GM19463 (cell line): ENCODE results near the gene ASIC4.

Source experiments
- ATAC-seq: cut with Tn5 transposase; IDR thresholded peaks from one replicate; pipeline ENCODE4 v1.9.1; 2021; ENCODE audit warnings: mild to moderate bottlenecking, moderate library complexity; ENCODE audit not compliant: unreplicated experiment

ASIC4 gene, protein sequence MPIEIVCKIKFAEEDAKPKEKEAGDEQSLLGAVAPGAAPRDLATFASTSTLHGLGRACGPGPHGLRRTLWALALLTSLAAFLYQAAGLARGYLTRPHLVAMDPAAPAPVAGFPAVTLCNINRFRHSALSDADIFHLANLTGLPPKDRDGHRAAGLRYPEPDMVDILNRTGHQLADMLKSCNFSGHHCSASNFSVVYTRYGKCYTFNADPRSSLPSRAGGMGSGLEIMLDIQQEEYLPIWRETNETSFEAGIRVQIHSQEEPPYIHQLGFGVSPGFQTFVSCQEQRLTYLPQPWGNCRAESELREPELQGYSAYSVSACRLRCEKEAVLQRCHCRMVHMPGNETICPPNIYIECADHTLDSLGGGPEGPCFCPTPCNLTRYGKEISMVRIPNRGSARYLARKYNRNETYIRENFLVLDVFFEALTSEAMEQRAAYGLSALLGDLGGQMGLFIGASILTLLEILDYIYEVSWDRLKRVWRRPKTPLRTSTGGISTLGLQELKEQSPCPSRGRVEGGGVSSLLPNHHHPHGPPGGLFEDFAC

DNA sequence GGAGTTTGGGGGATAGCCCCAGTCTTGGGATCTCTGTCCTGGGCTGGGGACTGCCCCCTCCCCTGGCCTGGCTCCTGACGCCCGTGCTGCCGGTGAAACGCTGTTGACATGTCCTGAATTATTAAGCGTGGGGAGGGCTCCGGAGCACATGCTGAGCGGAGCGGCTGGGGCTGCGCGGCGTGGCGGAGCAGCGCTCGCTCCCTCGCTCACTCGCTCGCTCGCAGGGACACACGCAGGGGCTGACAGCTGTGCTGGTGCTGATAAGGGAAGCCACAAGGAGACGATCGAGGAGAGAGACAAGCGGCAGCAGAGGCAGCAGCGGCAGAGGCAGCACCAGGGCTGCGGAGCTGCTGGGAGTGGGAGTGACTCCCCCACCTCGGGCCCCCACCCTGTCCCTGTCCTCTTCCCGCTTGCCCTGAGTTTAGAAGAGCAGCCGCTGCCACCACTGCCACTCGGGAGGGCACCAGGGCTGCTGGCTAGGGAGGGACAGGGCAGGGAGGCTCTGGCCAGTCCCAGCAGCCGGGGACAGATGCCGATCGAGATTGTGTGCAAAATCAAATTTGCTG lies at the start of gene ASIC4:
ASIC4 (plus strand) TSS at position 287 of the 566 bp plus-strand sequence; CDS start at position 530, 243 bp downstream.
- no peak for ATAC-seq

DNA sequence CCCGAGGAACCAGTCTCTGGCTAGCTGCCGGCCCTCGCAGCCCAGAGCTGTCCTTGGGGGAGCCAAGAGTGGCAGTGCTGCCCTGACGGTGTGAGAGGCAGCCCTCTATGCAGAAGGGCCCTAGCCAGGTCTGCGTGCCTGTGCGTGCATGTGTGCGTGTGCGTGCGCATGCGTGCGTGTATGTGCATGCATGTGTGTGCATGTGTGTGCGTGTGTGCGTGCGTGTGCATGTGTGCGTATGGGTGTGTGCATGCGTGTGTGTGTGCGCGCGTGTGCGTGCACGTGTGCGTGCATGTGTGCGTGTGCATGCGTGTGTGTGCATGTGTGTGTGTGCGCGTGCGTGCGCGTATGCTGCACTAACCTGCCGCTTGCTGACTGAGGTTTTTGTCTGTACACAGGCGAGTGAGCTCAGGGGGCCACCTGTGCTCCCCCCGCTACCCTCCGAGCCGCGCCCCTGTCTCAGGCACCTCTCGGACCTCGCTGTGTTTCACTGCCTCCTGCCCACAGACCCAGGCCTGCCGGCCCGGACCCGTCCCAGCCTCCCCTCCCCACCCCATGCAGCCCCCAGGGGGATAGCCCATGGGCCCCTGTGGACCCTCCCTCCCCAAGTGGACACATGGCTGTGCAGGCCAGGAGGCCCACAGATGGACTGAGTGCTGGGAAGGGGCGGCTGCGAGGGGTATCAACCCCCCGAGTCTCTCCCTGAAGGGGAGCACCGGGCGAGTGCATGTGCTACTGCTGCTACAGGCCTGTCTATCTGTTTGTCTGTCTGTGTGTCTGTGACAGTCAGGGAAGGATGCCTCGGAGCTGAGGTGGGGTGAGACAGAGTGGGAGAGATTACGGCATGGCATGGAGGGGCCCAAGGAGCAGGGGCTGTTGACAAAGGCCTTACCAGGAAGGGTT lies 48.4 kb upstream of the ASIC4 start:
- ATAC-seq = no peak

- ATAC-seq = no peak
Measured at GRCh38 chr2:219466816-219467735, 47.2 kb upstream of the ASIC4 start.

- no peak for ATAC-seq
Measured at GRCh38 chr2:219467736-219468075, 46.6 kb upstream of the ASIC4 start.

DNA sequence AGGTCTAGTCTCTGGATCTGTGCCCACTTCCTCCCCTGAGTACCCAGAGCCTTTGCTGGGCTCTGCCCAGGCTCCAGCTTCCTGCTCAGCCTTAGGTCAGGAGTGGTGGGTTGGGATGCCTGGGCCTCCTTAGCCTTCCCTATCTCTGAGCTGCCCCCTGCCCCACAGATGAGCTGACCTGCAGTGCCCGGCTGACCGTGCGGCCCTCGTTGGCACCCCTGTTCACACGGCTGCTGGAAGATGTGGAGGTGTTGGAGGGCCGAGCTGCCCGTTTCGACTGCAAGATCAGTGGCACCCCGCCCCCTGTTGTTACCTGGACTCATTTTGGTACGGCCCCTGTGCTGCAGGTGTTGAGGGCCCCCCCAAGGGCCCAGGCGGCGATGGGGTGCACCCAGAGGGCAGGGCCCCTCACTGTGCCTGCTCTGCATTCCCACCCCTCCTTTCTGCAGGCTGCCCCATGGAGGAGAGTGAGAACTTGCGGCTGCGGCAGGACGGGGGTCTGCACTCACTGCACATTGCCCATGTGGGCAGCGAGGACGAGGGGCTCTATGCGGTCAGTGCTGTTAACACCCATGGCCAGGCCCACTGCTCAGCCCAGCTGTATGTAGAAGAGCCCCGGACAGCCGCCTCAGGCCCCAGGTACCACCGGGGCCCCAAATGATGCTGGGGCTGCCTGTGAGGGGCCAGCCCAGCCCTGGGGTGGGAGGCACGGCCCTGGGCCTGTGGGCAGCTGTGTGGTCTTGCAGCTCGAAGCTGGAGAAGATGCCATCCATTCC lies 45.7 kb upstream of the ASIC4 start:
- no peak for ATAC-seq

- ATAC-seq = no peak
Measured at GRCh38 chr2:219469186-219469724, 45.0 kb upstream of the ASIC4 start.

- ATAC-seq = no peak
Measured at GRCh38 chr2:219470429-219470828, 43.9 kb upstream of the ASIC4 start.

DNA sequence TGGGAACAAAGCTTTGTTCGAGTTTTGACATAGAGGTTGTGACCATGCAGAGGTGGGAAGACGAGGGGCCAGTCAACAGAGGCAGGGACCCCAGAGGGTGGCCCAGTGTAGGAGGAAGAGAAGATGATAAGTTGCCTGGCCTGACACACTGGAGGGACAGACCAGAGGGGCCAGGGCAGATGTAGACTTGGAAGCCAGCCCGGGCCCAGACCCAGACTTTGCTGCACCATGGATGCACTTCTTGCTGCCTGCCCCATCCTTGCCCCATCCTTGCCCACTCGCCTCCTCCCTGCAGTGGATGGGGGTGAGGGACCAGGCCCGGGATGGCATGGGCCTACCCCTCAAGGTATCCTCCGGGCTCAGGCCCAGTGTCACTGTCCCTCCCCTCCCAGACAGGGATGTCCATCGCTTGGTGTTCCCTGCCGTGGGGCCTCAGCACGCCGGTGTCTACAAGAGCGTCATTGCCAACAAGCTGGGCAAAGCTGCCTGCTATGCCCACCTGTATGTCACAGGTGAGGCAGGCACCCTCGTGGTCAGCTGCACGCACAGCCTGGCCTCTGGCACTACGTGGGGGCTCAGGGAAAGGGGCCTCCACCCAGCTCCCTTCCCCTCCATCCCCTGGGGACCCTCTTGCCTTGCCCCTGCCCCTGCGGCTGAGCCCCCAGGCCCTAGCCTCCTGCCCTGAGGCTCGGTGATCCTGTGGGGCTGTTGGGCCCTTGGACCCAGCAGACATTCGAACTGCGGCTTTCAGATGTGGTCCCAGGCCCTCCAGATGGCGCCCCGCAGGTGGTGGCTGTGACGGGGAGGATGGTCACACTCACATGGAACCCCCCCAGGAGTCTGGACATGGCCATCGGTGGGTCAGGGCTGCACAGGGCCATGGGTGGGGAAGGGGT lies 42.6 kb upstream of the ASIC4 start:
- ATAC-seq = no peak

DNA sequence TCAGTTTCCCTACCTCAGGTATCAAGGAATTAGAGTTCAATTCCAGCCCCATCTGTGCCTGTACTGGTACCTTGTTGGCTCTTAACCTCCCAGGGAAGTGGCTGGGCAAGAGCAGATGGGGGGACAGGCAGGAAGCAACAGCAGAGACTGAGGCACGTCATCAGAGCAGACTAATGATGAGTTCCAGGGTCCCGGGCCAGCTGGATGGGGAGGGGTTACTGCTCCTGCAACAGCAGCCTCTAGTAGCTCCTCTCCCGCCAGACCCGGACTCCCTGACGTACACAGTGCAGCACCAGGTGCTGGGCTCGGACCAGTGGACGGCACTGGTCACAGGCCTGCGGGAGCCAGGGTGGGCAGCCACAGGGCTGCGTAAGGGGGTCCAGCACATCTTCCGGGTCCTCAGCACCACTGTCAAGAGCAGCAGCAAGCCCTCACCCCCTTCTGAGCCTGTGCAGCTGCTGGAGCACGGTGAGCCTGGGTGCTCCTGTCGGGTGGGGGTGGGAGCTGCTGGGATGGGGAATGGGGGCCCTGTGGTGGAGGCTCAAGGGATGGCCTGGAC lies 41.6 kb upstream of the ASIC4 start:
- ATAC-seq = no peak

DNA sequence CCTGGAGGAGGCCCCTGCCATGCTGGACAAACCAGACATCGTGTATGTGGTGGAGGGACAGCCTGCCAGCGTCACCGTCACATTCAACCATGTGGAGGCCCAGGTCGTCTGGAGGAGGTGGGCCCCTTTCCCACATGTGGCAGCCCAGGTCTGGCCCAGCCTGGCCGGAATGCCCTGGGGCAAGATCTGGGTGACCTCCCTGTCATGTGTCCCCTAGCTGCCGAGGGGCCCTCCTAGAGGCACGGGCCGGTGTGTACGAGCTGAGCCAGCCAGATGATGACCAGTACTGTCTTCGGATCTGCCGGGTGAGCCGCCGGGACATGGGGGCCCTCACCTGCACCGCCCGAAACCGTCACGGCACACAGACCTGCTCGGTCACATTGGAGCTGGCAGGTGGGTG lies 40.8 kb upstream of the ASIC4 start:
- no peak for ATAC-seq

GRCh38 chr2:219474285-219475060 lies 39.8 kb upstream of the ASIC4 start:
- ATAC-seq = no peak

DNA sequence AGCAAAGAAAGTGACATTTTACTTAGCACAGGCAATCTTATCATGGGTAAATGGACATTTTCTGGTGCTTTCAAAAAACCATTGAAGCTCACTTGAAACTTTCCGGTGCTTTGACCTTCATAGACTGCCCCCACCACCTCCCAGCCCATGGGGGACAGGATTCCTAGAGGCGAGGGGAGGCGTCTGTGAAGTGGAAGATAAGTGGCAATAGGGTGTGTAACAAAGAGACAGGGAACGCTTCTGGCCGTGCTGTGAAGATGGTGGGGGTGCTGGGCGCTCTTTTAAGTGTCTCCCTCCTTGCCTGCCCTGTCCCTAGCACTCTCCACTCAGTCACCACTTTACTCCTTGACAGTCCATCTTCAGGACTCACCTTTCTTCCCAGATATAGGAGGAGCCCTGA lies 39.0 kb upstream of the ASIC4 start:
- no peak for ATAC-seq

GRCh38 chr2:219475697-219476651 lies 38.3 kb upstream of the ASIC4 start:
- no peak for ATAC-seq

GRCh38 chr2:219476652-219477151 lies 37.6 kb upstream of the ASIC4 start:
- no peak for ATAC-seq

- no peak for ATAC-seq
Measured at GRCh38 chr2:219477179-219477578, 37.1 kb upstream of the ASIC4 start.

GRCh38 chr2:219477815-219478214 lies 36.5 kb upstream of the ASIC4 start:
- ATAC-seq = no peak
